Heart left ventricle (tissue), 13 donors: ENCODE results near the gene PTPRD.

Experiments
- CTCF ChIP-seq, 12 donors: fragments of 200-600 bp; sonication (generic) in 4 of 12; IDR thresholded peaks; one replicate each; pipeline versions ENCODE4 v1.5.0 to v1.8.0; 2018 to 2022; ENCODE audit warnings: antibody characterized with exemption in 12 of 12, mild to moderate bottlenecking in 5 of 12
- POLR2A ChIP-seq, 2 donors: fragments of 450-650 bp; IDR thresholded peaks; one replicate each; pipeline ENCODE4 v1.6.1; 2017; ENCODE audit warnings: antibody characterized with exemption in 2 of 2, mild to moderate bottlenecking in 2 of 2, moderate library complexity in 2 of 2
- donor health status: ischemic (EF 13 %, LVEDD 7.1; RV severe dilation, severe dysfunction).
- donor health status: DM: no; HTN: yes; CAD: no.
- donor health status: DM: no; HTN: no; CAD: no.
- donor health status: ischemic (EF 25% LVEDD 6.9; RV normal size, moderate dysfunction).
- donor health status: ischemic (EF 25% LVEDD 5.7; RV mildly dilated, moderate dysfunction).
- donor health status: ischemic (EF 35%, LVEDD 5.7; RV mildly dilated, moderate dysfunction).
- donor health status: nonischemic (EF 11% LVEDD 7.7; RV severe dilation, severe dysfunction).
- donor health status: DM: yes; HTN: yes; CAD: no.
- donor health status: PGD.
- donor health status: ischemic (EF 29% LVEDD 5.4; RV normal size, mild dysfunction).
- donor health status: nonischemic (EF 23%, LVEDD 6.1; RV moderate dilation, normal function).

GRCh38 chr9:8673830-8674229 is 1939.0 kb downstream of the PTPRD start:
- TF ChIP-seq CTCF (IDR thresholded peaks at IDR 0.05) (no peak), POLR2A (IDR thresholded peaks at IDR 0.05) (no peak)
